B cell (primary cell): ENCODE results near the gene TBC1D1.

Source experiments
- CTCF ChIP-seq: fragments of 200-600 bp; IDR thresholded peaks from one replicate; pipeline ENCODE4 v1.8.0; 2022; ENCODE audit warnings: antibody characterized with exemption, mild to moderate bottlenecking
- EZH2 ChIP-seq: IDR thresholded peaks from 2 replicates; pipeline ENCODE4 v1.6.1; 2012; ENCODE audit warnings: borderline replicate concordance, low read depth, mild to moderate bottlenecking, moderate library complexity, low read length; ENCODE audit not compliant: insufficient read depth, poor library complexity, severe bottlenecking

- TF ChIP-seq CTCF (no peak), EZH2 (no peak)
Measured at GRCh38 chr4:38120772-38121171, 229.9 kb downstream of the TBC1D1 start.
